GM10266 (cell line): ENCODE results near the gene VAV3.
A peak's percentile ranks its signal among the peaks of the same experiment; 100 is the strongest.

Experiments used
- DNase-seq: peaks from one replicate; pipeline ENCODE4 v3.0.0; 2012; ENCODE audit errors: extremely low spot score
- CTCF ChIP-seq: IDR thresholded peaks from 2 replicates; pipeline ENCODE4 v1.5.1; 2012; ENCODE audit warnings: mild to moderate bottlenecking, low read depth; ENCODE audit not compliant: control insufficient read depth, insufficient read depth; ENCODE audit errors: missing control alignments

The VAV3 gene

DNA sequence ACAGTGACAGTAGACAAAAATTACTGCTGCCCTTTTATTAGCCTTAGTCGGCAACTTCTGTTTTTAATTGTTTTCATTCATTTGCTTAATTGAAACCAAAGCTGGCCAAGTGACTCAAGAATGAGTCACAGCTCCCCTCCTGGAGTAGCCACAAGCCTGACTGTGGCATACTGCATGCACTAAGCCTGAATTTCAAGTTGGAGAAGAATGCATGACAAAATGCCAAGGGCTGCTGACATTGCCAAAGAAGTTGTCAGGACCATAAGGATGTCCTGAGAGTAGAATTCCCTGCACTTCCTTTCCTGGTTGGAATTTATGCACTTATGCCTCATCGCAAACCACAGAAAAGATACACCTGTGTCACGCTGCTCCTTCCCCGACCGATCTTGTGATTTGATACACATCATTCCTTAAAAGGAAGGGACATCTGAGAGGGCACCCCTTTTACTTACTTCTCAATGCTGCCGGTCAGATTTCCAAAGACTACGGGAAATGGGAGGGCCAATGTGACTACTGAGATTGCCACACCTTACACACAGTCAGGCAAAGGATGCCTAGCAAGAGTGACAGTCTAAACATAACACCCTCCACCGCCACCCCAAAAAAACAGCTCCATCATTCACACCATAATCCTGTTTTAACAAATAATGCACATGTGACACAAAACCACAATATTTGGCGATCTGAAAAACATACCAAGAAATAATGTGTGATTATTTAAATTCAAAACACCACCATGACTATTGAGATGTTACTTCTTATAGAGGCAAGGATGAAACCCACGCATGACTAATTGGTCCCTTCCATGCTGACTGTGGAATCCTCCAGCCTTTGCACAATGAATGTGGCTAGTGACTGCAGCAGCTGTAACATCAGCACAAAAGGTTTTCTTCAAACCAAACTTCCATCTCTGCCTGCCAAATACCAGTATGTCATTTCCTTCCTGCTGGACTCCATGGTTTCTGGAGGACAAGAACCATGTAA lies 28.2 kb downstream of the VAV3 start:
- peak; percentile 23 for DNase-seq
- no peak for TF ChIP-seq CTCF

DNA sequence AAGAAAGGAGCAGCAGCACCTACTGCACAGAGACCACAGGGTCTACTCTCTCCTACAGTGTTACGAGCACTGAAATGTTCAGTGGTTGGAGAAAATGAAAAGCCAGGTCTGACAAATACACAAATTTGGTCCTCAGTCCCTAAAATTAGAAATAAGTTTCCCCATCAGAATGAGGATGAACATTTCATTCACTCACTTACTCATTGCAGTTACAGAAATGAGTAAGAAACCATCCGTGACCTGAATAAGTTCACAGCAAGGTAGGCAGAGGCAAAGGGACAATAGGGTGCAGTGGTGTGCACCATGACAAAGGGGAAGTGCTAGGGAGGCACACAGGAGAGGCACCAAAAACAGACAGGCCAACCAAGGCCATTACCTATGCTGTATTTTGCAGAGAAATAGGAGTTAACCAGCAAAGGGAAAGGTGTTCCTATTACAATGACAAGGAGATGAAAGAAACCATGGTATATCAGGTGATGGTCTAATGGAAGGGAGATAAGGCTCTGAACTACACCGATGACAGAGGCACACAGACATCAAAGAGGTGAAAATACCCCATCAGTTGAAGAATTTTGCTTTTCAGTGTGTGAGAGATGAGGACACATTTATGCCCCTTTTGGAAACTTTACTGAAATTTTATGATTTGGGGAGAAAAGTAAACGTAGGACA lies 29.4 kb downstream of the VAV3 start:
- TF ChIP-seq CTCF: peak; percentile 19
- peak; percentile 49 for DNase-seq

DNA sequence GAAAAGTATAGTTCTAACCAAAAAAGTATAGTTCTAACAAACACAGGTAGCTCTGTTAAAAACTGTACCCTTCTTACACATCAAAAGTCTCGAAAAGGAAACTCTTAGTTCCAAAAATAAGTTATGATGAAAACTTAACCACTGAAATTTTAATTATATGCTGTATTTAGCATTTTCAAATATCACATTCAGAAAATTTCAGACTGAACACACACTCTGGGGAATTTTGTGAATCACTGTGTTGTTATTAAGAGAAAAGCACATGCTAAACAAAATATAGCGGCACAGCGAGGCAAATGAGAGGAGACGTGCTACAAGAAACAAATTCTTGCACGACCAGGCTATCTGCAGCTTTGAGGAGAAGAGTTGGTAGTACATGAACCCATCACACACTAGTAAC lies 30.4 kb downstream of the VAV3 start:
- TF ChIP-seq CTCF: no peak
- peak; percentile 16 for DNase-seq

GRCh38 chr1:107933736-107934135 lies 31.2 kb downstream of the VAV3 start:
- no peak for DNase-seq
- TF ChIP-seq CTCF: no peak

- no peak for DNase-seq
- TF ChIP-seq CTCF: no peak
Measured at GRCh38 chr1:107930292-107930691, 34.7 kb downstream of the VAV3 start.

DNA sequence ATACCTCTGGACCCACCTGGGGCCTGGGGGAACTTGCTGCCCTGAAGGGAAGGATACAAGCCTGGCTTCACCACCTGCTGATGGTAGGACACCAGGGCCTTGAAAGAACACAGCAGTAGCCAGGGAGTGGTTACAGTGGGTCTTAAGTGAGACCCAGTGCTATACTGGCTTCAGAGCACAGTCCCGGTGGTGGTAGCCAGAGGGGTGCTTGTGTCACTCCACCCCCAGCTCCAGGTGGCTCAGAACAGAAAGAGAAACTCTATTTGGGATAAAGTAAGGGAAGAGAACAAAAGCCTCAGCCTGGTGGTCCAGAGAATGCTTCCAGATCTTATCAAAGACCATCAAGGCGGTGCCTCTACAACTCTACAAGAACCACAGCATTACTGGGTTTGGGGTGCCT lies 37.2 kb downstream of the VAV3 start:
- DNase-seq: no peak
- TF ChIP-seq CTCF: no peak

DNA sequence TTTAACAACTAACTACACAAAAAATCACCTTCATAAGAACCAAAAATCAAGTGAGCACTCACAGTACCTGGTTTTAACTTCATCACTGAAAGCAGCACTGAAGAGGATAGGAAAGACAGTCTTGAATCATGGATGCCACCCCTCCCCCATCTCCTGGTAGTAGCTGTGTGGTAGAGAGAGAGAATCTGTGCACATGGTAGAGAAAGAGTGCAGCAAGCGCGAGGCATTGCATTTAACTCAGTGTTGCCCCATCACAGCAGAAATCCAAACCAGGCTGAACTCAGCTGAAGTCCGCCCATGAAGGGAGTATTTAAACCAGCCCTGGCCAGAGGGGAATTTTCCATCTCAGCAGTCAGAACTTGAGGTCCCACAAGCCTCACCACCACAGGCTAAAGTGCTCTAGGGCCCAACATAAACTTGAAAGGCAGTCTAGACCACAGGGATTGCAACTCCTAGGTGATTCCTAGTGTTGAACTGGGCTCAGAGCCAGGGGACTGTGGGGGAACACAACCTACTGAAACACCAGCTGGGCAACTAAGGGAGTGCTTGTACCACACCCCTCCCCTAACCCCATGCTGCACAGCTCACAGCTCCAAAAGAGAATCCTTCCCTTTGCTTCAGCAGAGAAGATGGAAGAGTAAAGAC lies 38.4 kb downstream of the VAV3 start:
- TF ChIP-seq CTCF: no peak
- no peak for DNase-seq
